NOMO-1 treated with DMSO at 0.1 percent for 48 hours (cell line): ENCODE data around the gene ABCG1.

ENCODE experiments used
- DNase-seq: peaks from one replicate; lab custom pipeline; 2025; ENCODE audit not compliant: unreplicated experiment; lab: John Stamatoyannopoulos, UW

ABCG1 gene

GRCh38 chr21:42191696-42192595 is 27.0 kb upstream of the ABCG1 start:
- no peak for DNase-seq

DNA sequence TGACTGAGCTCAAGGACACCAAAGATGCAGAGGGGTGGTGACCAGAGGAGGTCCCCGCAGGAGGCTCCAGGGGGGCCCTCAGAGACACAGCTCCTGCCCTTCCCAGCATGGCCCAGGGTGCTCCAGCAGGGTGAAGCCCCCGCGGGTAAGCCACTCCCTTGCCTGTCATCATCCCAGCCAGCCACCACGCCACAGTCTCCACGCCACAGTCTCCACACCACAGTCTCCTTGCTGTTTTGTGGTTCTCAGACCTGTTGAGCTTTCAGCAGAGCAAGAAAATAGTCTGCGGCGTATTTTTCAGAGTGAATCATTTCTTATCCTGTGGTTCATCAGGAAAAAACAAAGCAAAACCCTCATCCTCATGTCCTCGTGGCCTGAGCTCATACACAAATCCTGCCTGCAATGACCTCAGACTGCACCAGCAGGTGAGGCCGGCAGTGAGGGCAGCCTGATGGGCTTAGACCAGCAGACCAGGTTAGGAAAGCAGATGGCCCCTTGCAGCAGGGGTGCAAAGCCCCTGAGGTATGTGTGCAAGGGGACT is 25.7 kb upstream of the ABCG1 start:
- no peak for DNase-seq

DNA sequence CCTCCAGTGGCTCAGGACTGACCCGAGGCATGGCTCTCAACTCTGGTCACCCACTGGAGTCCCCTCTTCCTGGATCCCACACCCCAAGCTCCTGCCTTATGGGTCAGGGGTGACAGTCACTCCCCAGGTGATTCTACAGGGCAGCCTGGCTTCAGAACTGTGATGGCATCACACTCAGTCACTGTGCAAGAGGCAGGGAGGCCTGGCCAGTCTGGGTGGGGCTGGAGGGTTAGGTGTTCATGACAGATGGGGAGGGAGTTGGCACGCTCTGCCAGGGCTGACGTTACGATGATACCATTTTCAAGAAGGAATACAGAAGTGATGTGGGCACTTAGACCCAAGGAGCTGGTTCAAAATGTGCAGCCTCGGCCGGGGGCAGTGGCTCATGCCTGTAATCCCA is 25.2 kb upstream of the ABCG1 start:
- DNase-seq: no peak

DNA sequence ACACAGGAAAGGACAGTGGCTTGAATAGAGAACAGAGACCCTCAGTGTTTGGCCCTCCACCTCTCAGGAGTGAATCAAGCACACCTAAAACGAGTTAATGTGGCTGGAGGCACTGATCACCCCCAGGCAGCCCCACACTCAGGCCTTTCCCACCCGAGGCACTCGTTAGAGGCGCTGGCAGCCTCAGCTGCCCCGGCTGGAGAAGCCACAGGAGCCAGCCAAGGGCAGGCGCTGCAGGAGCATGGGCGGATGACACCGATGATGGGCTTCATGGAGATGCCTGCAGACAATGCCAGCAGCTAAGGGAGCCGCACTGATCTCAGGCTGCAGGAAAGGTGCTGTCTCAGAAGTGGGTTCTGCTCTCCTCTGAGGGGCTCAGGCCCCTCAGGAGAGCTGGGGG is 24.1 kb upstream of the ABCG1 start:
- no peak for DNase-seq

DNA sequence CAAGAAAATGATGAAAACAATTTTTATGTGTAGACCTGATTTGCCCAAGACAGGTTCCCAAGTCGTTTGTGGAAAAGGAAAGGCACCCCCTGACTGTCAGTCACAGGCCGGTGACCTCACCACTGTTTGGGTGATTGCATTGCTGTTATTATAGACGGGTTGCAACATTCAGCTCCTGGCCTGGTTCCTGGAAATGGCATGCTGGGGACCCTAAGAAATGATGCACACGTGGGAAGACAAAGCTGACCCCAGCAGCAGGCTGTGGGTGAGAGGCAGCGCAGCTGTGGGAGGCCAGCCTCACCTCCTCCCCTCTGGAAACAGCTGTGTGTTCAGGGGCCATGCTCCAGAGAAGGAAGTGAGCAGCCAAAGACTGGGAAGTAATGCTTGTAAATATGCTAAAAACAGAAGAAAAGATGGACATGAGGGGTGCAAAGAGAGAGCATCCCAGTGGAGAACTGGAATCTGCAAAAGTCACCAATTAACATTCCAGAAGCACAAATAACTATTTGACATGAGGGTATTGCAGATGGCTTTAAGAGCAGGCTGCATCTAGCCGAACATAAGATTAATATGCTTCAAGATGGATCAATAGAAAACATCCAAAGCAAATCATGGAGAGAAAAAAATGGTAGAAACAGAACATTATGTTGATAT is 23.4 kb upstream of the ABCG1 start:
- DNase-seq: peak; percentile 40

DNA sequence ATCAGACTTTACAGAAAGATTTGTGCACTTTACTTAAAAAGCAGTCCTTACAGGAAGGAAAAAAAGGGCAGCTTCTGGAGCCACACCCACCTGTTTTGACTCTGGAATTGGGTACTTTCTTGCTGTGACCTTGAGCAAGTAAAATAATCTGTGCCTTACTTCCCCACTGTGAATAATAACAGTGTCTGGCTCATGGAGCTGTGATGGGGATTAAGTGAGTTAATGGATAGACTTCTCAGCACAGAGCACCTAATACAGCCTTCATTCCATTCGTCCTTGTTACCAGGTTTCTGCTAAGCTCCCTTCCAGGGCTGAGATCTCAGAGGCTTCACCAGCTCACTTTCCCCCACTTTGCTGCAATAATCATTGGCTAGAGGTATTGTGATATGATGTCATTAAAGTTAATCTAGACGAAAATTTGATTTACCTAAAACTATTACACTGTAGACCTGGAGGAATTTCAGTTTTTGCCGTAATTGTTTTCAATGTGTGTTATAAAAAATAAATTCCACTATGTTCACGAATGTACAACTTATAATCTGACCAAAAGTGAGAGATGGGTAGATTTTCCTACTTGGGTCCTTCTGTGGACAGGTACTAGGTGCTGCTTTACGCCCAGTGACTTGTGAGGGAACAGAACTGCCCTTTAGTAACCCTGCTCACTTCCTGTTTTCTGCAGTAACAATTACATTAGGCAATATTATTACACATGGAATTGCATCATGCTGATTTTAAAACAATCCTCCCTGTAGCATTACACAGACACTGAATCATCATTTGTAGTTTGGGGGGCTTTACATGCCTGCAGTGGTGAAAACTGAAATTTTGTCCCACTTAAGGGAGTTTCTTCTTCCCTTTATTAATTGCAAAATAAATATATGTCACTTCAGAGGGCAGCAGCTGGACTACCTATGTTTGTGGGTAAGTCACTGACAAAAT is 19.7 kb upstream of the ABCG1 start:
- DNase-seq: peak; percentile 95

GRCh38 chr21:42199868-42200463 is 19.0 kb upstream of the ABCG1 start:
- no peak for DNase-seq

- no peak for DNase-seq
These were observed 17.9 kb upstream of the ABCG1 start for GRCh38 chr21:42200906-42201614.

GRCh38 chr21:42201615-42202161 is 17.3 kb upstream of the ABCG1 start:
- DNase-seq: no peak

DNA sequence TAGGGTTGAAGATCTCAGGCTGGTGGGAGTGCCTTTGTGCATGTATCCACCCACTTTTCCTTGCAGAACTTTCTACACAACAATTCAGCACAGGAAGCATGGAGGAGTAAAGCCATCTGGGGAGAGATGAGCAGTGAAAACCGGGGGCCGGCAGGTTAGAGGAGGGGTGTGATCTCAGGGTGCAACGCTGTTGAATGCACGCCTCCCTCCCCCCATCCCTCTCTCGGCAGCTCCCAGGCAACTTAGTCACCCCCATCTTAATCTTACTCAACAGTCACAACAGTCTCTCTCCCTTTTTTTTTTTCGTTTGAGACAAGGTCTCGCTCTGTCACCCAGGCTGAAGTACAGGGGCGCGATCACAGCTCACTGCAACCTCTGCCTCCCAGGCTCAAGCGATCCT is 16.6 kb upstream of the ABCG1 start:
- no peak for DNase-seq

GRCh38 chr21:42203321-42203720 is 15.6 kb upstream of the ABCG1 start:
- DNase-seq: no peak

GRCh38 chr21:42203936-42204335 is 15.0 kb upstream of the ABCG1 start:
- no peak for DNase-seq

DNA sequence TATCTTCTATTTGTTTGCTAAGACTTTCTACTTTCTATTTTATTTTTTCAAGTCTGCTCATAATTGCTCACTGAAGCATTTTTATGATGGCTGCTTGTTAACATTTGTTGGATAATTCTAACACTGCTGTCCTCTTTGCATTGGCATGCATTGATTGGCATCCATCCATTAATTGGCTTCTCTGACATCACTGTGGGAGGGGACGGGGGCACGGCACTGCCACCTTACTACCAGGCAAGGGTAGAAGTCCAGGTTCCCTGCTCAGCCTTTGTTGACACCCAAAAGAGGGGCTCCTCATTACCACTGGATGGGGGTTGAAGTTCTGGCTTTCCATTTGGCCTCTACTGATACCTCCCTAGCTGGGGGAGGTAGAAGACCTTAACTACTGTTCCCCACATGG is 11.5 kb upstream of the ABCG1 start:
- DNase-seq: no peak

DNA sequence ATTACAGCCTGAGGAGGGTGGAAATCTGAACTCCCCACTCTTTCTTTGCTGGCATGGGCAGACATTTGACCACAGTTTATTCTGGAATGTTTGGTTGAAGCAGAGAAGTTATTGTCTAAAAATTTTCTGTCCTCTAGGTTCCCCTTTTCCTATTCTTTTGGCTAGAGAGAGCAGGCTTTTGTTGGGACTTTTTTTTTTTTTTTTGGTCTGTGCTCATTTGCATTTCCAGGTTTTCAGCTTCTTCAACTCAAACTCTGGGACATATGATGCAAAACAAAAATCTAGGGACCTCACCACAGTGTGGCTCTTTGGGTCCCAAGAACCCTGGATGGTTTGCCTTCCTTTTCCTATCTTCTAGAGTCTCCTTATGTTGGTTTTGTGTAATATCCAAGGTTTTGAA is 10.9 kb upstream of the ABCG1 start:
- no peak for DNase-seq

DNA sequence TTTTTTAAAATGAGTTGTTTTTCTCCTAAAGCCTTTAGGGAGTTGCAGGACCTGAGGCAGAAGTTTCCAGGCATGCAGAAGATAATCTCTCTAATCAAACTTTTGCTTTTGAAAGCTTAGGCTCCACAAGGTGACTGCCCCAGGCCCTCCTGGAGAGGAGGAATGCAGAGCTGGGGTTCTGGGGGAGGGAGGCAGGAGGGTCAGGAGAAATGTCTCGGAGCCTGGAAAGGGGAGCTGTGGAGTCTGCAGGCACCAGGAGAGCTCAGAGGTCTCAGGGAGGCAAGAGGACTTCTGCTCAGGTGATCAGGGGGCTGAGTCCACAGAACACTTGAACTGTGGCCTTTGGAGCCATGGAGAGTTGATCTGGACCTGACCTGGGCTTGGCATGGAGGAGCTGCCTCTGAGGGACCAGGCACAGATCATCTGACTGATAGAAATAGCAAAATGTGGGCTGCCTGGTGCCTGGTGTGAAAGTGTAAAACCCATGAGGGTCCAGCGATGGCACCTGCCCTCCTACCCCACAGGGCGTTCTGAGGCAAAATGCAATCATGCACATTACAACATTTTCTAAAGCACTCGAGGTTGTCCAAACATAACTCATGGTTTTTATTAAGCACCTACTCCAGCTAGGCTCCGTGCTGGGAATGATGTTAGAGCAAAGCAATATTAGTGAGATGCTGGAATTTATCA is 10.0 kb upstream of the ABCG1 start:
- no peak for DNase-seq

- DNase-seq: no peak
These were observed 9.0 kb upstream of the ABCG1 start for GRCh38 chr21:42209801-42210479.

DNA sequence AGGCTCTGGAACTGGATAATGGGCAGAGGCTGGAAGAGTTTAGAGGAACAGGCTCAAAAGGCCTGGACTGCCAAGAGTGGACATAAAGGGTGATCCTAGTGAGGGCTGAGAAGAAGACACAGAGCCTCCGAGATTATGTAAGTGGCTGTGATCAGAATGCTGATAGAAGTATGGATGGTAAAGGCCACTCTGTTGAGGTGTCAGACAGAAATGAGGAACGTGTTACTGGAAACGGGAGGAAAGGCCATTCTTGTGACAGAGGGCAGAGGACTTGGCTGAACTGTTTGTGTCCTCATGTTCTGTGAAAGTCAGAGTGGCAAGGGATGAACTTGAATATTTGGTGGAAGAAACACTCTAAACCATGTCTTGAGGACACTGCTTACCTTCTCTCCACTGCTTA is 6.7 kb upstream of the ABCG1 start:
- no peak for DNase-seq

DNA sequence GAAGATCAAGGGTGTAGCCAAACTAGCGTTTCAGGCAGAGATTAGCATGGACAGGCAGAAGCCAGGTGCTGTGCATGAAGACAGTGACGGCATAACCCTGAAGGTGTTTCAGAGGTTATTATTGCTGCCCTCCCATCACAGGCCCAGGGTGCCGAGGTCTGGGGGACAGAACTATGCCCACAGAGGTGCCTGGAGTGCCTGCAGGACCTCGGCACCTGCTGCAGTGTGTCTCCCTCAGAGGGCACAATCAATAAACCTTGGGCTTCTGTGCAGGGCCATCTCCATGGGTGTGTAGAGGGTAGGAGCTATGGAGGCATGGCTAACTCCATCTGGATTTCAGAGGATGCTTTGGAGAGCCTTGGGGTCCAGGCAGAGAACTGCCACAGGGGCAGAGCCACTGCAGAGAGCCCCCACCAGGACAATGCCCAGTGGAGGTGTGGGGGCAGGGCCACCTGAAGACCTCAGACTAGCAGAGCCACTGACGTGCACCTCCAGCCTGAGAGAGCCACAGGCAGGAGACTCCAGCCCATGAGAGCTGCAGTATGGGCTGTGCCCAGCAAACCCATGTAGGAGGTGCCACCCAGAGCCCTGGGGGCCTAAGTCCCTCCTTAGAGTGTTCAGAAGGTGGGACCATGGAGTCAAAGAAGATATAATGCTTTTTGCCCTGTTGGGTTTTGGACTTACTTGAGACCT is 5.7 kb upstream of the ABCG1 start:
- no peak for DNase-seq
